Measurements from ENCODE around the gene CENPA.

- TF ChIP-seq CTCF (IDR thresholded peaks at IDR 0.05) (no peak), POLR2A (IDR thresholded peaks at IDR 0.05) (peak; percentile 10 to 46), EP300 (IDR thresholded peaks at IDR 0.05) (peak in 1 of 2 donors; percentile 89)
Measured at GRCh38 chr2:26769089-26769761, 16.6 kb upstream of the CENPA start.

Data from tibial nerve (tissue), 4 donors.